Ovary (tissue), 3 donors: ENCODE results near the gene LHB.

Experiments
- CTCF ChIP-seq, 3 donors: fragments of 450-650 bp in 2 of 3; fragments of 200-600 bp in 1 of 3; IDR thresholded peaks; one replicate each; pipeline versions ENCODE4 v1.5.1 to v1.8.0; 2016 to 2022; ENCODE audit warnings: antibody characterized with exemption in 3 of 3, mild to moderate bottlenecking in 1 of 3
- EP300 ChIP-seq: sonication (generic); formaldehyde crosslinking; IDR thresholded peaks from one replicate; pipeline ENCODE4 v1.6.1; 2017; ENCODE audit warnings: antibody characterized with exemption
- donor health status: DM: no; HTN: no; CAD: no.

GRCh38 chr19:49004964-49005614, 11.8 kb downstream of the LHB start:
- TF ChIP-seq CTCF (IDR thresholded peaks at IDR 0.05) (no peak), EP300 (no peak)
